Keratinocyte (primary cell): ENCODE results near the gene GPT2. TPM values are rescaled to one million over a fixed set of nuclear protein-coding genes. Genes with fewer than 3 reads are reported as not detected.

ENCODE experiments used
- DNase-seq: peaks from one replicate; pipeline ENCODE4 v3.0.0-alpha.2; 2011; ENCODE audit warnings: low read depth, missing footprints, low spot score
- FAIRE-seq: peaks from 2 replicates; lab custom pipeline; 2011; peaks lifted over from hg19 to GRCh38; lab: Jason Lieb, UNC
- H2AFZ ChIP-seq: 2 replicates; pipeline ENCODE4 v1.6.0; 2012; ENCODE audit warnings: low read length, control low read depth, inconsistent platforms; ENCODE audit not compliant: control insufficient read depth
- H3K27ac ChIP-seq: 2 replicates; pipeline ENCODE4 v1.5.1; 2011; ENCODE audit warnings: low read length; ENCODE audit not compliant: control insufficient read depth, insufficient read depth
- H3K27me3 ChIP-seq: 3 replicates; pipeline ENCODE4 v1.6.0; 2011; ENCODE audit warnings: low read length; ENCODE audit not compliant: control insufficient read depth, insufficient read depth; ENCODE audit errors: extremely low read depth
- H3K36me3 ChIP-seq, 2 experiments: 2 replicates in 1 of 2; 3 replicates in 1 of 2; pipeline ENCODE4 v1.5.1; 2011; ENCODE audit warnings: low read length in 2 of 2, mild to moderate bottlenecking in 1 of 2; ENCODE audit not compliant: control insufficient read depth in 2 of 2, insufficient read depth in 2 of 2; ENCODE audit errors: extremely low read depth in 1 of 2
- H3K4me1 ChIP-seq: 3 replicates; pipeline ENCODE4 v1.5.1; 2011; ENCODE audit warnings: low read length; ENCODE audit not compliant: control insufficient read depth, insufficient read depth; ENCODE audit errors: extremely low read depth
- H3K4me2 ChIP-seq: 3 replicates; pipeline ENCODE4 v1.6.0; 2011; ENCODE audit warnings: low read depth, low read length; ENCODE audit not compliant: control insufficient read depth, insufficient read depth; ENCODE audit errors: extremely low read depth
- H3K4me3 ChIP-seq, 3 experiments: fragments of 200-600 bp in 1 of 3; sonication (generic) in 1 of 3; 2 replicates in 2 of 3; 3 replicates in 1 of 3; pipeline ENCODE4 v1.5.1; 2011 to 2016; ENCODE audit warnings: low read length in 3 of 3, mild to moderate bottlenecking in 3 of 3, control low read depth in 2 of 3, inconsistent platforms in 1 of 3, low read depth in 1 of 3, mixed read lengths in 1 of 3, mixed run types in 1 of 3, moderate library complexity in 1 of 3; ENCODE audit not compliant: control insufficient read depth in 2 of 3, insufficient read depth in 2 of 3; ENCODE audit errors: extremely low read depth in 1 of 3
- H3K79me2 ChIP-seq: 2 replicates; pipeline ENCODE4 v1.6.0; 2012; ENCODE audit warnings: low read length; ENCODE audit not compliant: control insufficient read depth, insufficient read depth
- H3K9ac ChIP-seq: 3 replicates; pipeline ENCODE4 v1.6.0; 2011; ENCODE audit warnings: low read length; ENCODE audit not compliant: control insufficient read depth, insufficient read depth; ENCODE audit errors: extremely low read depth
- H3K9me1 ChIP-seq: 3 replicates; pipeline ENCODE4 v1.6.0; 2011; ENCODE audit warnings: low read length; ENCODE audit not compliant: control insufficient read depth, insufficient read depth; ENCODE audit errors: extremely low read depth
- H3K9me3 ChIP-seq: 2 replicates; pipeline ENCODE4 v1.5.1; 2012; ENCODE audit warnings: low read depth, low read length; ENCODE audit not compliant: control insufficient read depth
- H4K20me1 ChIP-seq: 3 replicates; pipeline ENCODE4 v1.6.0; 2011; ENCODE audit warnings: low read length; ENCODE audit not compliant: control insufficient read depth, insufficient read depth; ENCODE audit errors: extremely low read depth
- CTCF ChIP-seq, 3 experiments: IDR thresholded peaks in 1 of 3; conservative IDR thresholded peaks in 1 of 3; optimal IDR thresholded peaks in 1 of 3; 2 replicates in 2 of 3; 3 replicates in 1 of 3; pipeline versions ENCODE3 to v1.5.1; 2011; ENCODE audit warnings: low read length in 3 of 3, mild to moderate bottlenecking in 3 of 3, moderate library complexity in 2 of 3, control low read depth in 1 of 3, inconsistent platforms in 1 of 3; ENCODE audit not compliant: insufficient read depth in 2 of 3; ENCODE audit errors: extremely low read depth in 1 of 3
- EZH2 ChIP-seq: IDR thresholded peaks from one replicate; pipeline ENCODE4 v1.6.1; 2012; ENCODE audit warnings: inconsistent platforms, mild to moderate bottlenecking, low read length, moderate library complexity
- dilution Hi-C: fragments of 300-500 bp; cut with MboI; formaldehyde crosslinking; loops from one replicate; pipeline ENCODE4 v1.7.0; 2020; ENCODE audit warnings: low sequenced_read_pairs; ENCODE audit not compliant: extremely low pct_ligation_motif_present
- polyA plus RNA-seq, 5 experiments: library from polyadenylated mRNA; depleted of rRNA in 3 of 5; stranded (reverse) in 3 of 5; stranded (forward) in 1 of 5; unstranded in 1 of 5; fragments of >200 nt; gene quantifications; 1 replicate in 1 of 5; 2 replicates in 3 of 5; 3 replicates in 1 of 5; pipeline versions ENCODE4 v1.2.1 to v1.2.3, GENCODE V29; 2011 to 2012; ENCODE audit warnings: missing spikeins in 2 of 5, low read depth in 1 of 5, low replicate concordance in 1 of 5

GPT2 gene
- polyA plus RNA-seq, 1 donor (not counting 4 experiments of a cell fraction or from before 2014, with no cell fraction given): 16.1 TPM

- dilution Hi-C loops: no loop called here
- H3K36me3 ChIP-seq: peaks cover 0 to 4% of the 10 kb centered on the region in 2 experiments
- DNase-seq (no peak), FAIRE-seq (no peak)
- H3K9me3 ChIP-seq: no peaks in the 10 kb centered on the region
- H3K4me3 ChIP-seq: peak overlapping the region in 1 of 3 experiments; percentile 85
- H3K27me3 ChIP-seq: no peaks in the 10 kb centered on the region
- H3K9ac ChIP-seq: no peak overlapping the region
- H3K4me1 ChIP-seq: peaks cover 31% of the 10 kb centered on the region
- no peak overlapping the region for H2AFZ ChIP-seq
- peaks cover 2% of the 10 kb centered on the region for H3K9me1 ChIP-seq
- peaks cover 3% of the 10 kb centered on the region for H3K79me2 ChIP-seq
- H4K20me1 ChIP-seq: peaks cover 3% of the 10 kb centered on the region
- TF ChIP-seq CTCF (optimal IDR thresholded peaks at IDR 0.05 in 1 of 3, IDR thresholded peaks at IDR 0.05 in 1 of 3, conservative IDR thresholded peaks at IDR 0.05 in 1 of 3; ENCODE audit: extremely low read depth in 1 of 3, insufficient read depth in 2 of 3, low read length in 3 of 3) (no peak), EZH2 (no peak)
- H3K27ac ChIP-seq: no peak overlapping the region
- peak overlapping the region; percentile 86 for H3K4me2 ChIP-seq
Measured at GRCh38 chr16:46882940-46883307, 1.2 kb upstream of the GPT2 start.

DNA sequence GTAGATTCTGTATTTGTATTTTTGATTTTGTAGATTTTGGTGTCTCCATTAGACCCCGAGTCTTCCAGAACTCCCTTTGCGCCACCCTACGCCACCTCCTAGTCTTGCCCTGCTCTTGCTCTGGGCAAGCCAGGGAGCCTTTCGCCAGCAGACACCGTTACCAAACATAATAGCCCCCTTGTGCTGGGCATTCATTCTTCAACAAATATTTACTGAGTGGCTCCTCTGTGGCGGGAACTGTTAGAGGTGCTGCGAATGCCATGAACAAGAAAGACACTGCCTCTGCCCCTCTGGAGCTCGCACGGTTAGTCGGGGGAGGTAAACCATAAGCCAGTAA, 841 bp upstream of the GPT2 start:
- Histone ChIP-seq H3K4me3 (peak overlapping the region; percentile 69 to 85 (median 76)), H3K4me1 (peaks cover 35% of the 10 kb centered on the region), H3K9ac (peak overlapping the region; percentile 76), H3K9me3 (no peaks in the 10 kb centered on the region), H2AFZ (peak overlapping the region; percentile 83), H3K4me2 (peak overlapping the region; percentile 86), H3K9me1 (peaks cover 2% of the 10 kb centered on the region), H3K27me3 (no peaks in the 10 kb centered on the region), H4K20me1 (peaks cover 3% of the 10 kb centered on the region), H3K27ac (peak overlapping the region; percentile 65), H3K79me2 (peaks cover 3% of the 10 kb centered on the region), H3K36me3 (peaks cover 0 to 7% of the 10 kb centered on the region in 2 experiments)
- TF ChIP-seq EZH2 (no peak), CTCF (optimal IDR thresholded peaks at IDR 0.05 in 1 of 3, IDR thresholded peaks at IDR 0.05 in 1 of 3, conservative IDR thresholded peaks at IDR 0.05 in 1 of 3; ENCODE audit: extremely low read depth in 1 of 3, insufficient read depth in 2 of 3, low read length in 3 of 3) (no peak)
- dilution Hi-C loops: no loop called here
- FAIRE-seq (no peak), DNase-seq (no peak)
